HepG2 (cell line): ENCODE results near the gene HNRNPUL1. TPM values are rescaled to one million over a fixed set of nuclear protein-coding genes. Genes with fewer than 3 reads are reported as not detected.
A peak's percentile ranks its signal among the peaks of the same experiment; 100 is the strongest.

Source experiments
- CBX5 ChIP-seq: sonication (generic); formaldehyde crosslinking; IDR thresholded peaks from 2 replicates; pipeline ENCODE4 v1.4.0; 2020; ENCODE audit warnings: missing genetic modification reagents, borderline replicate concordance
- CEBPG ChIP-seq: IDR thresholded peaks from 2 replicates; pipeline ENCODE4 v1.6.1; 2016
- HNRNPUL1 ChIP-seq: fragments of 200-400 bp; formaldehyde crosslinking; IDR thresholded peaks from 2 replicates; pipeline ENCODE4 v1.6.1; 2017; ENCODE audit warnings: low read depth, mild to moderate bottlenecking, low read length, moderate library complexity
- LCORL ChIP-seq, 2 experiments: fragments of 450-650 bp in 1 of 2; sonication (generic) in 1 of 2; formaldehyde crosslinking in 1 of 2; IDR thresholded peaks; 2 replicates each; pipeline versions ENCODE4 v1.5.0 to v1.6.1; 2017 to 2020; ENCODE audit warnings: antibody characterized with exemption in 1 of 2, missing genetic modification reagents in 1 of 2
- PHB2 ChIP-seq: fragments of 450-650 bp; IDR thresholded peaks from 2 replicates; pipeline ENCODE4 v1.6.1; 2018; ENCODE audit not compliant: partially characterized antibody
- RAD21 ChIP-seq: fragments of 450-650 bp; formaldehyde crosslinking; IDR thresholded peaks from 2 replicates; pipeline ENCODE4 v1.5.0; 2020; ENCODE audit warnings: mild to moderate bottlenecking
- RARA ChIP-seq: IDR thresholded peaks from 2 replicates; pipeline ENCODE4 v1.6.1; 2016; ENCODE audit warnings: missing genetic modification reagents, missing compliant biosample characterization
- SATB2 ChIP-seq: sonication (generic); formaldehyde crosslinking; IDR thresholded peaks from 2 replicates; pipeline ENCODE4 v1.5.0; 2020; ENCODE audit warnings: missing genetic modification reagents
- TEF ChIP-seq: sonication (generic); formaldehyde crosslinking; IDR thresholded peaks from 2 replicates; pipeline ENCODE4 v1.5.0; 2020; ENCODE audit warnings: missing genetic modification reagents
- ZFP41 ChIP-seq: sonication (generic); formaldehyde crosslinking; IDR thresholded peaks from 2 replicates; pipeline ENCODE4 v1.4.0; 2020; ENCODE audit warnings: mild to moderate bottlenecking, missing genetic modification reagents, borderline replicate concordance
- ZNF10 ChIP-seq: sonication (generic); formaldehyde crosslinking; IDR thresholded peaks from 2 replicates; pipeline ENCODE4 v1.4.0; 2020; ENCODE audit warnings: mild to moderate bottlenecking, low read depth, missing genetic modification reagents, borderline replicate concordance
- ZNF274 ChIP-seq: sonication (generic); formaldehyde crosslinking; IDR thresholded peaks from 2 replicates; pipeline ENCODE4 v1.5.1; 2020; ENCODE audit warnings: mild to moderate bottlenecking, missing genetic modification reagents
- ZNF331 ChIP-seq: sonication (generic); formaldehyde crosslinking; IDR thresholded peaks from 2 replicates; pipeline ENCODE4 v1.4.0; 2020; ENCODE audit warnings: missing genetic modification reagents
- ZNF367 ChIP-seq: sonication (generic); formaldehyde crosslinking; IDR thresholded peaks from 2 replicates; pipeline ENCODE4 v1.4.0; 2020; ENCODE audit warnings: missing genetic modification reagents, borderline replicate concordance
- ZNF597 ChIP-seq: sonication (generic); formaldehyde crosslinking; IDR thresholded peaks from 2 replicates; pipeline ENCODE4 v1.5.0; 2020; ENCODE audit warnings: missing genetic modification reagents
- ZNF614 ChIP-seq: IDR thresholded peaks from 2 replicates; pipeline ENCODE4 v1.6.1; 2018; ENCODE audit warnings: missing biosample characterization, missing genetic modification reagents, inconsistent platforms, borderline replicate concordance
- ZNF841 ChIP-seq: sonication (generic); formaldehyde crosslinking; IDR thresholded peaks from 2 replicates; pipeline ENCODE4 v1.8.1; 2023; ENCODE audit warnings: missing genetic modification reagents, borderline replicate concordance
- ZSCAN9 ChIP-seq: IDR thresholded peaks from 2 replicates; pipeline ENCODE4 v1.6.1; 2016; ENCODE audit warnings: borderline replicate concordance
- polyA plus RNA-seq, 8 experiments: library from polyadenylated mRNA; depleted of rRNA in 3 of 8; stranded (reverse) in 7 of 8; unstranded in 1 of 8; fragments of >200 nt; fragmentation: Illumina TruSeq in 4 of 8; extraction: Trizol in 4 of 8; gene quantifications; 2 replicates each; pipeline versions ENCODE4 v1.2.1 to v1.2.3, GENCODE V29; 2011 to 2016; ENCODE audit warnings: low read depth in 4 of 8, missing spikeins in 1 of 8, mixed read lengths in 1 of 8; ENCODE audit not compliant: insufficient read depth in 1 of 8
- total RNA-seq, 5 experiments: library from RNA; depleted of rRNA; stranded (reverse); fragments of >200 nt; fragmentation: Illumina TruSeq; extraction: Trizol; gene quantifications; 2 replicates each; pipeline ENCODE4 v1.2.3, GENCODE V29; 2016; ENCODE audit warnings: low read depth in 1 of 5
- TF ChIP-seq, protein P1 (sequence below): sonication (generic); formaldehyde crosslinking; IDR thresholded peaks from 2 replicates; pipeline ENCODE4 v1.5.0; 2020; ENCODE audit warnings: missing genetic modification reagents
- TF ChIP-seq, protein P2 (sequence below): sonication (generic); formaldehyde crosslinking; IDR thresholded peaks from 2 replicates; pipeline ENCODE4 v1.9.0; 2021; ENCODE audit warnings: mild to moderate bottlenecking, missing genetic modification reagents
- TF ChIP-seq, protein P3 (sequence below): sonication (generic); formaldehyde crosslinking; IDR thresholded peaks from 2 replicates; pipeline ENCODE4 v1.5.1; 2020; ENCODE audit warnings: mild to moderate bottlenecking, moderate library complexity, missing genetic modification reagents

The HNRNPUL1 gene
- total and polyA plus RNA-seq, 2 of the 13 experiments (the other 11 are each of a cell fraction or from before 2014, with no cell fraction given): 30.9 to 81.7 TPM

DNA sequence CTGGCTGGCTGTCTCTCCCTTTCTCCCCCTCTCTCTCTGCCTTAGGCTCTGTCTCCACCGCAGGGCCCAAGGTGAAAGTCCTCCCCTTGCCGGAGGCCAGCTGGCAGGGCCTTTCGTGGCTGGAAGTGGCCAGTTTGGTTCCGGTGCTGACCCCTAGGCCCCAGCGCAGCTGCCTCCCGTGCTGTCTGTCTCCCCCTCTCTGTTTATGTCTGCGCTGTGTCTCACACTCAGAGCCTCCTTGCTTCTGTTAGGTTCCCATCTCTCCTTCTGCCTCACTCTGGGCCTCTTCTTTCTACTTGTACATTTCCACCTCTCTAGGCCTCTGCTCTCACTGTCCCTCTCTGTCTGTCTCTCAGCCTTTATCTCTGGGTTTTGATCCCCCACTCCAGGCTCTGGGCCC lies 58.9 kb downstream of the HNRNPUL1 start (continued):
- TF ChIP-seq, protein P1, sequence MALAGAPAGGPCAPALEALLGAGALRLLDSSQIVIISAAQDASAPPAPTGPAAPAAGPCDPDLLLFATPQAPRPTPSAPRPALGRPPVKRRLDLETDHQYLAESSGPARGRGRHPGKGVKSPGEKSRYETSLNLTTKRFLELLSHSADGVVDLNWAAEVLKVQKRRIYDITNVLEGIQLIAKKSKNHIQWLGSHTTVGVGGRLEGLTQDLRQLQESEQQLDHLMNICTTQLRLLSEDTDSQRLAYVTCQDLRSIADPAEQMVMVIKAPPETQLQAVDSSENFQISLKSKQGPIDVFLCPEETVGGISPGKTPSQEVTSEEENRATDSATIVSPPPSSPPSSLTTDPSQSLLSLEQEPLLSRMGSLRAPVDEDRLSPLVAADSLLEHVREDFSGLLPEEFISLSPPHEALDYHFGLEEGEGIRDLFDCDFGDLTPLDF (CRISPR knock-in tag): no peak
- TF ChIP-seq, protein P2, sequence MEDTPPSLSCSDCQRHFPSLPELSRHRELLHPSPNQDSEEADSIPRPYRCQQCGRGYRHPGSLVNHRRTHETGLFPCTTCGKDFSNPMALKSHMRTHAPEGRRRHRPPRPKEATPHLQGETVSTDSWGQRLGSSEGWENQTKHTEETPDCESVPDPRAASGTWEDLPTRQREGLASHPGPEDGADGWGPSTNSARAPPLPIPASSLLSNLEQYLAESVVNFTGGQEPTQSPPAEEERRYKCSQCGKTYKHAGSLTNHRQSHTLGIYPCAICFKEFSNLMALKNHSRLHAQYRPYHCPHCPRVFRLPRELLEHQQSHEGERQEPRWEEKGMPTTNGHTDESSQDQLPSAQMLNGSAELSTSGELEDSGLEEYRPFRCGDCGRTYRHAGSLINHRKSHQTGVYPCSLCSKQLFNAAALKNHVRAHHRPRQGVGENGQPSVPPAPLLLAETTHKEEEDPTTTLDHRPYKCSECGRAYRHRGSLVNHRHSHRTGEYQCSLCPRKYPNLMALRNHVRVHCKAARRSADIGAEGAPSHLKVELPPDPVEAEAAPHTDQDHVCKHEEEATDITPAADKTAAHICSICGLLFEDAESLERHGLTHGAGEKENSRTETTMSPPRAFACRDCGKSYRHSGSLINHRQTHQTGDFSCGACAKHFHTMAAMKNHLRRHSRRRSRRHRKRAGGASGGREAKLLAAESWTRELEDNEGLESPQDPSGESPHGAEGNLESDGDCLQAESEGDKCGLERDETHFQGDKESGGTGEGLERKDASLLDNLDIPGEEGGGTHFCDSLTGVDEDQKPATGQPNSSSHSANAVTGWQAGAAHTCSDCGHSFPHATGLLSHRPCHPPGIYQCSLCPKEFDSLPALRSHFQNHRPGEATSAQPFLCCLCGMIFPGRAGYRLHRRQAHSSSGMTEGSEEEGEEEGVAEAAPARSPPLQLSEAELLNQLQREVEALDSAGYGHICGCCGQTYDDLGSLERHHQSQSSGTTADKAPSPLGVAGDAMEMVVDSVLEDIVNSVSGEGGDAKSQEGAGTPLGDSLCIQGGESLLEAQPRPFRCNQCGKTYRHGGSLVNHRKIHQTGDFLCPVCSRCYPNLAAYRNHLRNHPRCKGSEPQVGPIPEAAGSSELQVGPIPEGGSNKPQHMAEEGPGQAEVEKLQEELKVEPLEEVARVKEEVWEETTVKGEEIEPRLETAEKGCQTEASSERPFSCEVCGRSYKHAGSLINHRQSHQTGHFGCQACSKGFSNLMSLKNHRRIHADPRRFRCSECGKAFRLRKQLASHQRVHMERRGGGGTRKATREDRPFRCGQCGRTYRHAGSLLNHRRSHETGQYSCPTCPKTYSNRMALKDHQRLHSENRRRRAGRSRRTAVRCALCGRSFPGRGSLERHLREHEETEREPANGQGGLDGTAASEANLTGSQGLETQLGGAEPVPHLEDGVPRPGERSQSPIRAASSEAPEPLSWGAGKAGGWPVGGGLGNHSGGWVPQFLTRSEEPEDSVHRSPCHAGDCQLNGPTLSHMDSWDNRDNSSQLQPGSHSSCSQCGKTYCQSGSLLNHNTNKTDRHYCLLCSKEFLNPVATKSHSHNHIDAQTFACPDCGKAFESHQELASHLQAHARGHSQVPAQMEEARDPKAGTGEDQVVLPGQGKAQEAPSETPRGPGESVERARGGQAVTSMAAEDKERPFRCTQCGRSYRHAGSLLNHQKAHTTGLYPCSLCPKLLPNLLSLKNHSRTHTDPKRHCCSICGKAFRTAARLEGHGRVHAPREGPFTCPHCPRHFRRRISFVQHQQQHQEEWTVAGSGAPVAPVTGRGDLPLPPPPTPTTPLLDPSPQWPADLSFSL: no peak
- TF ChIP-seq ZNF614 (CRISPR knock-in tag) (peak; percentile 6; the same call in 1 of the 2 replicates), ZNF597 (no peak), CEBPG (no peak), HNRNPUL1 (no peak), TEF (no peak), RARA (CRISPR knock-in tag) (peak; percentile 75), ZNF10 (CRISPR knock-in tag) (no peak), ZFP41 (no peak), CBX5 (CRISPR knock-in tag) (no peak), RAD21 (CRISPR knock-in tag) (no peak), ZNF274 (CRISPR knock-in tag) (no peak), LCORL (IDR thresholded peaks at IDR 0.05) (no peak), LCORL (CRISPR knock-in tag; IDR thresholded peaks at IDR 0.05) (no peak), ZNF367 (CRISPR knock-in tag) (no peak), ZSCAN9 (CRISPR knock-in tag) (no peak), PHB2 (no peak), SATB2 (CRISPR knock-in tag) (no peak), ZNF331 (0 out of 2 replicates have a peak, but pooled peaks have one; percentile 14), ZNF841 (CRISPR knock-in tag) (no peak)
- TF ChIP-seq, protein P3, sequence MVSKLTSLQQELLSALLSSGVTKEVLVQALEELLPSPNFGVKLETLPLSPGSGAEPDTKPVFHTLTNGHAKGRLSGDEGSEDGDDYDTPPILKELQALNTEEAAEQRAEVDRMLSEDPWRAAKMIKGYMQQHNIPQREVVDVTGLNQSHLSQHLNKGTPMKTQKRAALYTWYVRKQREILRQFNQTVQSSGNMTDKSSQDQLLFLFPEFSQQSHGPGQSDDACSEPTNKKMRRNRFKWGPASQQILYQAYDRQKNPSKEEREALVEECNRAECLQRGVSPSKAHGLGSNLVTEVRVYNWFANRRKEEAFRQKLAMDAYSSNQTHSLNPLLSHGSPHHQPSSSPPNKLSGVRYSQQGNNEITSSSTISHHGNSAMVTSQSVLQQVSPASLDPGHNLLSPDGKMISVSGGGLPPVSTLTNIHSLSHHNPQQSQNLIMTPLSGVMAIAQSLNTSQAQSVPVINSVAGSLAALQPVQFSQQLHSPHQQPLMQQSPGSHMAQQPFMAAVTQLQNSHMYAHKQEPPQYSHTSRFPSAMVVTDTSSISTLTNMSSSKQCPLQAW: no peak
